HEK293 (cell line): ENCODE measurements around the gene TANGO2.

Source experiments
- CTCF ChIA-PET: fragments of 350-600 bp; formaldehyde crosslinking; extraction: SDS; loops from one replicate; lab custom pipeline; 2021; ENCODE audit warnings: antibody characterized with exemption; lab: Yijun Ruan, JAX
- POLR2A ChIA-PET: fragments of 300-600 bp; formaldehyde crosslinking; extraction: SDS; loops from one replicate; lab custom pipeline; 2020; ENCODE audit warnings: antibody characterized with exemption, inconsistent platforms; lab: Yijun Ruan, JAX
- H3K27ac ChIP-seq: fragments of 200-500 bp; sonication (Bioruptor generic); 2 replicates; pipeline ENCODE4 v1.5.1; 2014; ENCODE audit warnings: low read depth, low read length, control low read depth, inconsistent platforms; ENCODE audit errors: extremely low read depth
- H3K36me3 ChIP-seq, 2 experiments: fragments of 200-500 bp in 1 of 2; sonication (Bioruptor generic) in 1 of 2; 1 replicate in 1 of 2; 2 replicates in 1 of 2; pipeline ENCODE4 v1.5.1; 2014 to 2017; ENCODE audit warnings: inconsistent platforms in 2 of 2, low read length in 2 of 2; ENCODE audit not compliant: control insufficient read depth in 2 of 2, insufficient read depth in 1 of 2
- H3K4me1 ChIP-seq: fragments of 200-500 bp; sonication (Bioruptor generic); 2 replicates; pipeline ENCODE4 v1.5.1; 2014; ENCODE audit warnings: mild to moderate bottlenecking, low read length, inconsistent platforms; ENCODE audit not compliant: control insufficient read depth, insufficient read depth
- H3K4me3 ChIP-seq: 2 replicates; pipeline ENCODE4 v1.5.1; 2011; ENCODE audit warnings: low read depth, mild to moderate bottlenecking, control low read depth, low read length, moderate library complexity
- H3K9me3 ChIP-seq: fragments of 200-500 bp; sonication (Bioruptor generic); 2 replicates; pipeline ENCODE4 v1.5.1; 2014; ENCODE audit warnings: low read depth, low read length, inconsistent platforms; ENCODE audit not compliant: control insufficient read depth, insufficient read depth
- FEZF1 ChIP-seq: fragments of 450-650 bp; formaldehyde crosslinking; IDR thresholded peaks from 2 replicates; pipeline ENCODE4 v1.5.1; 2016; ENCODE audit warnings: missing biosample characterization, missing genetic modification characterization
- KLF17 ChIP-seq: fragments of 450-650 bp; formaldehyde crosslinking; IDR thresholded peaks from 2 replicates; pipeline ENCODE4 v1.5.1; 2016; ENCODE audit warnings: missing biosample characterization, missing genetic modification characterization
- KLF7 ChIP-seq: fragments of 450-650 bp; formaldehyde crosslinking; IDR thresholded peaks from 2 replicates; pipeline ENCODE4 v1.5.1; 2016; ENCODE audit warnings: missing biosample characterization, missing genetic modification characterization, borderline replicate concordance
- MEIS1 ChIP-seq: sonication (generic); formaldehyde crosslinking; IDR thresholded peaks from 2 replicates; pipeline ENCODE4 v1.8.1; 2022; ENCODE audit warnings: missing genetic modification reagents, mild to moderate bottlenecking, borderline replicate concordance
- SALL2 ChIP-seq: fragments of 450-650 bp; formaldehyde crosslinking; IDR thresholded peaks from 2 replicates; pipeline ENCODE4 v1.5.0; 2017; ENCODE audit warnings: missing biosample characterization, mild to moderate bottlenecking, missing genetic modification characterization, borderline replicate concordance
- TCF7L2 ChIP-seq: IDR thresholded peaks from 2 replicates; pipeline ENCODE4 v1.6.1; 2011; ENCODE audit warnings: low read depth, mild to moderate bottlenecking, inconsistent platforms, low read length, moderate library complexity, borderline replicate concordance
- ZBTB7A ChIP-seq: fragments of 450-650 bp; formaldehyde crosslinking; IDR thresholded peaks from 2 replicates; pipeline ENCODE4 v1.5.1; 2016; ENCODE audit warnings: low read depth, missing biosample characterization, missing genetic modification characterization
- ZFP3 ChIP-seq: fragments of 450-650 bp; formaldehyde crosslinking; IDR thresholded peaks from 2 replicates; pipeline ENCODE4 v1.5.1; 2016; ENCODE audit warnings: low read depth, missing biosample characterization, missing genetic modification characterization
- ZFP41 ChIP-seq: fragments of 450-650 bp; formaldehyde crosslinking; IDR thresholded peaks from 2 replicates; pipeline ENCODE4 v1.5.1; 2016; ENCODE audit warnings: missing biosample characterization, missing genetic modification characterization, borderline replicate concordance
- ZIC2 ChIP-seq: fragments of 450-650 bp; formaldehyde crosslinking; IDR thresholded peaks from 2 replicates; pipeline ENCODE4 v1.5.1; 2016; ENCODE audit warnings: missing biosample characterization, missing genetic modification characterization
- ZNF10 ChIP-seq: fragments of 450-650 bp; formaldehyde crosslinking; IDR thresholded peaks from 2 replicates; pipeline ENCODE4 v1.5.1; 2017; ENCODE audit warnings: missing biosample characterization, missing genetic modification characterization
- ZNF132 ChIP-seq: fragments of 450-650 bp; formaldehyde crosslinking; IDR thresholded peaks from 2 replicates; pipeline ENCODE4 v1.5.1; 2017; ENCODE audit warnings: missing biosample characterization, missing genetic modification characterization, borderline replicate concordance
- ZNF2 ChIP-seq: fragments of 450-650 bp; formaldehyde crosslinking; IDR thresholded peaks from 2 replicates; pipeline ENCODE4 v1.5.1; 2016; ENCODE audit warnings: missing biosample characterization, missing genetic modification characterization
- ZNF202 ChIP-seq: fragments of 450-650 bp; formaldehyde crosslinking; IDR thresholded peaks from 2 replicates; pipeline ENCODE4 v1.5.1; 2016; ENCODE audit warnings: missing biosample characterization, missing genetic modification characterization, borderline replicate concordance
- ZNF214 ChIP-seq: fragments of 450-650 bp; formaldehyde crosslinking; IDR thresholded peaks from 2 replicates; pipeline ENCODE4 v1.5.1; 2017; ENCODE audit warnings: missing biosample characterization, mild to moderate bottlenecking, missing genetic modification characterization, borderline replicate concordance
- ZNF248 ChIP-seq: fragments of 450-650 bp; formaldehyde crosslinking; IDR thresholded peaks from 2 replicates; pipeline ENCODE4 v1.5.1; 2017; ENCODE audit warnings: missing biosample characterization, missing genetic modification characterization
- ZNF302 ChIP-seq: fragments of 450-650 bp; formaldehyde crosslinking; IDR thresholded peaks from 2 replicates; pipeline ENCODE4 v1.5.1; 2016; ENCODE audit warnings: missing biosample characterization, missing genetic modification characterization, low read depth
- ZNF324 ChIP-seq: fragments of 450-650 bp; formaldehyde crosslinking; IDR thresholded peaks from 2 replicates; pipeline ENCODE4 v1.5.1; 2016; ENCODE audit warnings: missing biosample characterization, missing genetic modification characterization
- ZNF341 ChIP-seq: fragments of 450-650 bp; formaldehyde crosslinking; IDR thresholded peaks from 2 replicates; pipeline ENCODE4; 2016; ENCODE audit warnings: low read depth, missing biosample characterization, missing genetic modification characterization
- ZNF350 ChIP-seq: fragments of 450-650 bp; formaldehyde crosslinking; IDR thresholded peaks from 2 replicates; pipeline ENCODE4 v1.5.0; 2017; ENCODE audit warnings: missing biosample characterization, mild to moderate bottlenecking, missing genetic modification characterization
- ZNF394 ChIP-seq: fragments of 450-650 bp; formaldehyde crosslinking; IDR thresholded peaks from 2 replicates; pipeline ENCODE4 v1.5.1; 2016; ENCODE audit warnings: missing biosample characterization, missing genetic modification characterization, mild to moderate bottlenecking, moderate library complexity, borderline replicate concordance
- ZNF398 ChIP-seq: fragments of 450-650 bp; formaldehyde crosslinking; IDR thresholded peaks from 2 replicates; pipeline ENCODE4 v1.5.1; 2017; ENCODE audit warnings: missing biosample characterization, missing genetic modification characterization
- ZNF529 ChIP-seq: fragments of 450-650 bp; formaldehyde crosslinking; IDR thresholded peaks from 2 replicates; pipeline ENCODE4 v1.5.1; 2017; ENCODE audit warnings: missing genetic modification characterization, missing biosample characterization; ENCODE audit not compliant: insufficient replicate concordance
- ZNF561 ChIP-seq: fragments of 450-650 bp; IDR thresholded peaks from 2 replicates; pipeline ENCODE4 v1.5.1; 2018; ENCODE audit warnings: missing biosample characterization, missing genetic modification characterization, borderline replicate concordance
- ZNF621 ChIP-seq: fragments of 450-650 bp; formaldehyde crosslinking; IDR thresholded peaks from 2 replicates; pipeline ENCODE4 v1.5.1; 2017; ENCODE audit warnings: missing biosample characterization, missing genetic modification characterization
- ZNF660 ChIP-seq: fragments of 450-650 bp; IDR thresholded peaks from 2 replicates; pipeline ENCODE4 v1.5.1; 2018; ENCODE audit warnings: missing biosample characterization, mild to moderate bottlenecking, missing genetic modification characterization
- ZNF777 ChIP-seq: fragments of 450-650 bp; formaldehyde crosslinking; IDR thresholded peaks from 2 replicates; pipeline ENCODE4 v1.5.1; 2017; ENCODE audit warnings: missing biosample characterization, missing genetic modification characterization, borderline replicate concordance
- ZNF791 ChIP-seq: fragments of 450-650 bp; formaldehyde crosslinking; IDR thresholded peaks from 2 replicates; pipeline ENCODE4 v1.5.1; 2016; ENCODE audit warnings: missing biosample characterization, missing genetic modification characterization
- ZNF830 ChIP-seq: fragments of 450-650 bp; IDR thresholded peaks from 2 replicates; pipeline ENCODE4 v1.5.0; 2018; ENCODE audit warnings: missing biosample characterization, missing genetic modification characterization, low read depth, mild to moderate bottlenecking, moderate library complexity

TANGO2 gene

GRCh38 chr22:20011993-20012740, 8.7 kb upstream of the TANGO2 start:
- POLR2A ChIA-PET: interaction anchor here (3.9 kb wide), 1 partner anchor 41 kb away, joined by 26 read pairs; no protein-coding TSS in a partner anchor
- TF ChIP-seq KLF17: no peak
- no peak for TF ChIP-seq ZNF660 (tag by site-specific recombination)
- no peak for TF ChIP-seq FEZF1
- TF ChIP-seq ZBTB7A (tag by site-specific recombination): no peak
- no peak for TF ChIP-seq ZNF214
- no peak for TF ChIP-seq ZNF621 (tag by site-specific recombination)
- Histone ChIP-seq H3K4me1 (no peaks in the 10 kb centered on the region), H3K36me3 (no peaks in the 10 kb centered on the region), H3K9me3 (no peaks in the 10 kb centered on the region), H3K4me3 (no peak overlapping the region), H3K27ac (no peak overlapping the region)
- CTCF ChIA-PET: interaction anchor here (0.6 to 6.9 kb wide), 11 partner anchors 8 to 282 kb away, joined by 4 to 150 read pairs (median 6); no protein-coding TSS in a partner anchor

- no peak overlapping the region for H3K27ac ChIP-seq
- CTCF ChIA-PET: interaction anchor here (0.6 to 6.9 kb wide), 20 partner anchors 9 to 282 kb away, joined by 3 to 150 read pairs (median 5); no protein-coding TSS in a partner anchor
- H3K9me3 ChIP-seq: no peaks in the 10 kb centered on the region
- TF ChIP-seq MEIS1 (CRISPR knock-in tag): no peak
- TF ChIP-seq ZNF132 (tag by site-specific recombination): no peak
- TF ChIP-seq ZNF202: no peak
- TF ChIP-seq ZNF350 (tag by site-specific recombination): no peak
- no peak for TF ChIP-seq ZNF302 (tag by site-specific recombination)
- no peak for TF ChIP-seq ZNF341 (tag by site-specific recombination)
- no peak for TF ChIP-seq ZNF561 (tag by site-specific recombination)
- no peak for TF ChIP-seq ZNF830 (tag by site-specific recombination)
- TF ChIP-seq ZNF10 (tag by site-specific recombination): no peak
- no peak for TF ChIP-seq SALL2 (tag by site-specific recombination)
- no peak for TF ChIP-seq ZFP3 (tag by site-specific recombination)
- TF ChIP-seq TCF7L2: no peak
- TF ChIP-seq ZFP41 (tag by site-specific recombination): no peak
- TF ChIP-seq ZNF324 (tag by site-specific recombination): no peak
- H3K4me1 ChIP-seq: no peaks in the 10 kb centered on the region
- POLR2A ChIA-PET: interaction anchor here (0.9 to 3.9 kb wide), 3 partner anchors 27 to 42 kb away, joined by 3 to 26 read pairs (median 3); no protein-coding TSS in a partner anchor
- H3K4me3 ChIP-seq: no peak overlapping the region
- no peaks in the 10 kb centered on the region for H3K36me3 ChIP-seq
Measured at GRCh38 chr22:20012741-20013331, 8.1 kb upstream of the TANGO2 start.

GRCh38 chr22:20013382-20013871, 7.5 kb upstream of the TANGO2 start:
- Histone ChIP-seq H3K36me3 (no peaks in the 10 kb centered on the region), H3K4me1 (no peaks in the 10 kb centered on the region), H3K9me3 (no peaks in the 10 kb centered on the region), H3K4me3 (no peak overlapping the region), H3K27ac (no peak overlapping the region)
- ChIA-PET CTCF (interaction anchor here (0.6 to 6.9 kb wide), 23 partner anchors 10 to 283 kb away, joined by 3 to 150 read pairs (median 5); no protein-coding TSS in a partner anchor), POLR2A (interaction anchor here (0.9 to 3.9 kb wide), 3 partner anchors 27 to 43 kb away, joined by 3 to 26 read pairs (median 3); no protein-coding TSS in a partner anchor)
- TF ChIP-seq FEZF1: no peak
- peak; percentile 83 for TF ChIP-seq ZNF2 (tag by site-specific recombination)
- no peak for TF ChIP-seq ZNF777 (tag by site-specific recombination)
- TF ChIP-seq ZNF248 (tag by site-specific recombination): no peak
- no peak for TF ChIP-seq ZNF394 (tag by site-specific recombination)
- no peak for TF ChIP-seq ZNF791 (tag by site-specific recombination)
- no peak for TF ChIP-seq KLF7
- no peak for TF ChIP-seq ZNF529
- no peak for TF ChIP-seq ZNF398
- peak; percentile 55 for TF ChIP-seq ZIC2 (tag by site-specific recombination)
